Jurkat, Clone E6-1 (cell line): ENCODE measurements around the gene PLIN5.
A peak's percentile ranks its signal among the peaks of the same experiment; 100 is the strongest.

ENCODE experiments used
- DNase-seq: peaks from one replicate; pipeline ENCODE4 v3.0.0-alpha.2; 2011; ENCODE audit warnings: low read depth, low spot score
- H3K4me3 ChIP-seq: 2 replicates; pipeline ENCODE4 v1.5.1; 2011; ENCODE audit warnings: mild to moderate bottlenecking, low read length, control low read depth, moderate library complexity

PLIN5 gene

GRCh38 chr19:4525563-4526002 is 9.4 kb downstream of the PLIN5 start:
- no peak for DNase-seq
- H3K4me3 ChIP-seq = no peak overlapping the region

GRCh38 chr19:4524808-4525562 is 10.0 kb downstream of the PLIN5 start:
- no peak overlapping the region for H3K4me3 ChIP-seq
- peak; percentile 10 for DNase-seq

- no peak overlapping the region for H3K4me3 ChIP-seq
- no peak for DNase-seq
Observed at GRCh38 chr19:4523306-4524110, 11.5 kb downstream of the PLIN5 start.

- no peak overlapping the region for H3K4me3 ChIP-seq
Observed at GRCh38 chr19:4522291-4523002, 12.6 kb downstream of the PLIN5 start.

GRCh38 chr19:4521888-4522242 is 13.2 kb downstream of the PLIN5 start:
- no peak overlapping the region for H3K4me3 ChIP-seq
- DNase-seq = no peak

More at GRCh38 chr19:4522291-4523002, 12.6 kb downstream of the PLIN5 start:
- DNase-seq = no peak

GRCh38 chr19:4521170-4521887 is 13.7 kb downstream of the PLIN5 start:
- no peak for DNase-seq

GRCh38 chr19:4519521-4520277 is 15.3 kb downstream of the PLIN5 start:
- DNase-seq = no peak
- H3K4me3 ChIP-seq = no peak overlapping the region

More at GRCh38 chr19:4521170-4521887, 13.7 kb downstream of the PLIN5 start:
- no peak overlapping the region for H3K4me3 ChIP-seq

- H3K4me3 ChIP-seq = no peak overlapping the region
- DNase-seq = no peak
Observed at GRCh38 chr19:4519172-4519496, 15.9 kb downstream of the PLIN5 start.

GRCh38 chr19:4518345-4519171 is 16.5 kb downstream of the PLIN5 start, which contains the start of gene PLIN4:
Gene PLIN4 (minus strand): TSS chr19:4518486. CDS start chr19:4518272, 214 bp downstream.
- H3K4me3 ChIP-seq = no peak within 1 kb of the TSS

GRCh38 chr19:4517451-4518057 is 17.5 kb downstream of the PLIN5 start:
- no peak overlapping the region for H3K4me3 ChIP-seq
- no peak for DNase-seq

More at GRCh38 chr19:4518345-4519171, 16.5 kb downstream of the PLIN5 start, which contains the start of gene PLIN4:
- no peak for DNase-seq

GRCh38 chr19:4516939-4517300 is 18.1 kb downstream of the PLIN5 start:
- no peak overlapping the region for H3K4me3 ChIP-seq
- DNase-seq = no peak

- no peak overlapping the region for H3K4me3 ChIP-seq
- DNase-seq = no peak
Observed at GRCh38 chr19:4516199-4516938, 18.7 kb downstream of the PLIN5 start.

- DNase-seq = no peak
- no peak overlapping the region for H3K4me3 ChIP-seq
Observed at GRCh38 chr19:4515732-4516131, 19.3 kb downstream of the PLIN5 start.

GRCh38 chr19:4513248-4513647 is 21.8 kb downstream of the PLIN5 start:
- no peak overlapping the region for H3K4me3 ChIP-seq
- DNase-seq = no peak

- no peak overlapping the region for H3K4me3 ChIP-seq
- DNase-seq = no peak
Observed at GRCh38 chr19:4512070-4512469, 23.0 kb downstream of the PLIN5 start.

GRCh38 chr19:4511300-4512054 is 23.5 kb downstream of the PLIN5 start:
- DNase-seq = no peak
- H3K4me3 ChIP-seq = no peak overlapping the region
